H1 (cell line): Measurements from ENCODE around the gene ELP5. TPM values are rescaled to one million over a fixed set of nuclear protein-coding genes. Genes with fewer than 3 reads are reported as not detected.

Experiments
- CTCF ChIA-PET: fragments of 300-600 bp; sonication (Branson Sonifier 250); formaldehyde crosslinking; loops from one replicate; lab custom pipeline; 2021; ENCODE audit not compliant: partially characterized antibody; lab: Charles Lee
- POLR2A ChIA-PET: fragments of 300-600 bp; sonication (Branson Sonifier 250); formaldehyde crosslinking; loops from one replicate; lab custom pipeline; 2021; ENCODE audit warnings: inconsistent platforms; ENCODE audit not compliant: partially characterized antibody; lab: Charles Lee
- DNase-seq, 2 experiments: peaks; one replicate each; pipeline versions ENCODE4 v3.0.0 to v3.0.0-alpha.2; 2010 to 2022; ENCODE audit warnings: low spot score in 2 of 2, low read depth in 1 of 2, mixed read lengths in 1 of 2
- FAIRE-seq: peaks from 2 replicates; lab custom pipeline; 2011; peaks lifted over from hg19 to GRCh38; lab: Jason Lieb, UNC
- H2AFZ ChIP-seq: 2 replicates; pipeline ENCODE4 v1.8.1; 2012; ENCODE audit warnings: low read length, inconsistent platforms
- H2AK5ac ChIP-seq: 2 replicates; pipeline ENCODE4 v1.6.1; 2013; ENCODE audit warnings: low read depth, low read length
- H2BK120ac ChIP-seq: replicated peaks from 2 replicates; pipeline ENCODE3; 2013; ENCODE audit warnings: low read depth, low read length, inconsistent platforms
- H2BK12ac ChIP-seq: 2 replicates; pipeline ENCODE4 v1.6.1; 2013; ENCODE audit warnings: low read depth, low read length
- H2BK15ac ChIP-seq: 2 replicates; pipeline ENCODE4 v1.6.1; 2013; ENCODE audit warnings: low read length
- H2BK20ac ChIP-seq: 2 replicates; pipeline ENCODE4 v1.6.1; 2013; ENCODE audit warnings: low read length
- H2BK5ac ChIP-seq: 2 replicates; pipeline ENCODE4 v1.6.1; 2013; ENCODE audit warnings: low read depth, low read length
- H3K14ac ChIP-seq: 2 replicates; pipeline ENCODE4 v1.6.1; 2013; ENCODE audit warnings: inconsistent platforms; ENCODE audit not compliant: insufficient read length
- H3K18ac ChIP-seq: 2 replicates; pipeline ENCODE4 v1.6.1; 2013; ENCODE audit warnings: low read length; ENCODE audit errors: extremely low read depth
- H3K23ac ChIP-seq: 2 replicates; pipeline ENCODE4 v1.6.1; 2013; ENCODE audit warnings: inconsistent platforms; ENCODE audit not compliant: insufficient read length
- H3K23me2 ChIP-seq: 2 replicates; pipeline ENCODE4 v1.6.1; 2013; ENCODE audit warnings: low read depth, low read length
- H3K27ac ChIP-seq: 2 replicates; pipeline ENCODE4 v1.6.1; 2011; ENCODE audit warnings: low read depth, low read length, inconsistent platforms
- H3K27me3 ChIP-seq, 4 experiments: replicated peaks in 1 of 4; 1 replicate in 1 of 4; 2 replicates in 3 of 4; pipeline versions ENCODE4 v1.6.1 to v1.8.1; 2011 to 2013; ENCODE audit warnings: low read length in 3 of 4, mild to moderate bottlenecking in 3 of 4, inconsistent platforms in 2 of 4, mixed read lengths in 2 of 4, moderate library complexity in 1 of 4; ENCODE audit not compliant: control insufficient read depth in 3 of 4, insufficient read depth in 3 of 4; ENCODE audit errors: extremely low read depth in 1 of 4
- H3K36me3 ChIP-seq, 4 experiments: 2 replicates each; pipeline versions ENCODE4 v1.6.1 to v1.8.1; 2011 to 2013; ENCODE audit warnings: mild to moderate bottlenecking in 4 of 4, low read length in 3 of 4, moderate library complexity in 2 of 4, control low read depth in 1 of 4, inconsistent platforms in 1 of 4; ENCODE audit not compliant: insufficient read depth in 4 of 4, control insufficient read depth in 2 of 4
- H3K4ac ChIP-seq: replicated peaks from 2 replicates; pipeline ENCODE3; 2013; ENCODE audit warnings: low read length, low read depth, mixed read lengths, inconsistent platforms; ENCODE audit not compliant: insufficient read length
- H3K4me1 ChIP-seq, 4 experiments: replicated peaks in 1 of 4; 1 replicate in 1 of 4; 2 replicates in 3 of 4; pipeline versions ENCODE4 v1.6.1 to v1.8.1; 2011 to 2013; ENCODE audit warnings: low read length in 3 of 4, inconsistent platforms in 2 of 4, mixed read lengths in 1 of 4; ENCODE audit not compliant: insufficient read depth in 4 of 4, control insufficient read depth in 3 of 4
- H3K4me2 ChIP-seq, 2 experiments: 2 replicates each; pipeline versions ENCODE4 v1.6.1 to v1.8.1; 2011 to 2013; ENCODE audit warnings: low read depth in 2 of 2, low read length in 2 of 2, control low read depth in 1 of 2, inconsistent platforms in 1 of 2, mild to moderate bottlenecking in 1 of 2; ENCODE audit not compliant: insufficient read depth in 1 of 2
- H3K4me3 ChIP-seq, 4 experiments: fragments of 200-600, 300-600 bp in 1 of 4; sonication (generic), shearing (Covaris generic), sonication (Bioruptor Twin) in 1 of 4; 2 replicates each; pipeline versions ENCODE4 v1.5.1 to v1.8.1; 2011 to 2016; ENCODE audit warnings: low read length in 4 of 4, low read depth in 3 of 4, control low read depth in 2 of 4, inconsistent platforms in 2 of 4, mild to moderate bottlenecking in 2 of 4, mixed read lengths in 1 of 4, moderate library complexity in 1 of 4; ENCODE audit not compliant: insufficient read depth in 2 of 4; ENCODE audit errors: extremely low read depth in 1 of 4
- H3K56ac ChIP-seq: replicated peaks from 2 replicates; pipeline ENCODE3; 2013; ENCODE audit warnings: low read depth, mild to moderate bottlenecking, mixed read lengths, low read length, inconsistent platforms; ENCODE audit not compliant: insufficient read length
- H3K79me1 ChIP-seq: 2 replicates; pipeline ENCODE4 v1.6.1; 2013; ENCODE audit warnings: low read depth, low read length, control low read depth
- H3K79me2 ChIP-seq, 2 experiments: 2 replicates each; pipeline versions ENCODE4 v1.6.1 to v1.8.1; 2012 to 2013; ENCODE audit warnings: low read length in 2 of 2, mild to moderate bottlenecking in 2 of 2, inconsistent platforms in 1 of 2; ENCODE audit not compliant: insufficient read depth in 2 of 2, control insufficient read depth in 1 of 2
- H3K9ac ChIP-seq, 4 experiments: replicated peaks in 1 of 4; 1 replicate in 1 of 4; 2 replicates in 3 of 4; pipeline versions ENCODE4 v1.6.1 to v1.8.1; 2011 to 2013; ENCODE audit warnings: low read depth in 3 of 4, low read length in 3 of 4, control low read depth in 2 of 4, mild to moderate bottlenecking in 2 of 4, moderate library complexity in 2 of 4, inconsistent platforms in 1 of 4; ENCODE audit errors: extremely low read depth in 1 of 4
- H3K9me3 ChIP-seq, 2 experiments: 2 replicates each; pipeline versions ENCODE4 v1.6.1 to v1.8.1; 2012 to 2013; ENCODE audit warnings: mild to moderate bottlenecking in 2 of 2, moderate library complexity in 2 of 2, control low read depth in 1 of 2, inconsistent platforms in 1 of 2, low read depth in 1 of 2, low read length in 1 of 2, mixed read lengths in 1 of 2; ENCODE audit not compliant: insufficient read depth in 2 of 2
- H4K20me1 ChIP-seq, 2 experiments: replicated peaks in 1 of 2; 2 replicates each; pipeline versions ENCODE3 to v1.8.1; 2011 to 2013; ENCODE audit warnings: inconsistent platforms in 2 of 2, low read length in 2 of 2, mild to moderate bottlenecking in 1 of 2; ENCODE audit not compliant: insufficient read depth in 2 of 2, control insufficient read depth in 1 of 2
- H4K5ac ChIP-seq: 2 replicates; pipeline ENCODE4 v1.6.1; 2013; ENCODE audit warnings: low read length, low read depth, mixed read lengths, inconsistent platforms; ENCODE audit not compliant: insufficient read length
- H4K8ac ChIP-seq: 2 replicates; pipeline ENCODE4 v1.8.0; 2013; ENCODE audit warnings: mild to moderate bottlenecking, moderate library complexity, low read length, inconsistent platforms; ENCODE audit not compliant: insufficient read depth; ENCODE audit errors: extremely low read depth
- H4K91ac ChIP-seq: replicated peaks from 2 replicates; pipeline ENCODE3; 2013; ENCODE audit warnings: low read length, mixed read lengths, inconsistent platforms; ENCODE audit not compliant: insufficient read length
- RBBP5 ChIP-seq: IDR thresholded peaks from 2 replicates; pipeline ENCODE4 v1.7.1; 2012; ENCODE audit warnings: low read depth, mild to moderate bottlenecking, inconsistent platforms, low read length, moderate library complexity, borderline replicate concordance
- SP1 ChIP-seq: IDR thresholded peaks from 2 replicates; pipeline ENCODE4 v1.6.1; 2011; ENCODE audit warnings: low read depth, low read length
- WGBS, 2 experiments: shearing (Covaris generic) in 1 of 2; methylation state at CpG; one replicate each; pipeline versions ENCODE4 v1.1.6 to v1.1.7; 2013 to 2015; ENCODE audit warnings: low lambda C conversion rate in 2 of 2, mixed read lengths in 2 of 2, inconsistent platforms in 1 of 2, low coverage in 1 of 2, missing lambda C conversion rate in 1 of 2; ENCODE audit not compliant: insufficient replicate concordance in 2 of 2, insufficient coverage in 1 of 2, insufficient read length in 1 of 2; ENCODE audit errors: extremely low coverage in 1 of 2, missing lambda C conversion rate in 1 of 2; 5-methylcytosine and 5-hydroxymethylcytosine counted together
- polyA plus RNA-seq, 7 experiments: library from polyadenylated mRNA; depleted of rRNA in 3 of 7; stranded (reverse) in 5 of 7; unstranded in 2 of 7; fragments of >200 nt in 5 of 7; fragments of 200-250 nt in 2 of 7; gene quantifications; 1 replicate in 5 of 7; 2 replicates in 1 of 7; 4 replicates in 1 of 7; pipeline versions ENCODE4 v1.2.1 to v1.2.3, GENCODE V29; 2011 to 2013; ENCODE audit warnings: missing spikeins in 2 of 7, mixed read lengths in 2 of 7
- total RNA-seq: library from RNA; stranded (reverse); fragmentation: NEBNext Ultra II Directional; extraction: Animal tissue kit (Norgen Biotek cat#: 25700); gene quantifications from 2 replicates; pipeline ENCODE4 v1.2.1, GENCODE V29; 2021

The ELP5 gene
- total and polyA plus RNA-seq, 2 of the 8 experiments (the other 6 are each of a cell fraction or from before 2014, with no cell fraction given): 75.4 to 107 TPM

- H2BK12ac ChIP-seq: 0 out of 2 replicates have a peak overlapping the region, but pooled peaks have one; percentile 2
- H3K4me2 ChIP-seq: peak overlapping the region; percentile 73 to 80
- H3K56ac ChIP-seq: no peak overlapping the region
- H3K18ac ChIP-seq: peak overlapping the region; percentile 80
- no peak overlapping the region for H4K8ac ChIP-seq
- H3K9me3 ChIP-seq: no peaks in the 10 kb centered on the region
- peaks cover 23% of the 10 kb centered on the region; the same call in 1 of the 2 replicates for H3K23me2 ChIP-seq
- H4K20me1 ChIP-seq: peaks cover 10 to 25% of the 10 kb centered on the region in 2 experiments
- no peak overlapping the region for H3K27ac ChIP-seq
- no peak overlapping the region for H2BK120ac ChIP-seq
- H2BK15ac ChIP-seq: no peak overlapping the region
- FAIRE-seq (no peak), DNase-seq (no peak)
- peak overlapping the region; percentile 38 for H3K4ac ChIP-seq
- 0 out of 7 replicates have a peak overlapping the region, but pooled peaks of 1 of the 4 experiments have one; percentile 81 for H3K9ac ChIP-seq
- peaks cover 0 to 10% of the 10 kb centered on the region in 2 experiments; a peak in 1 of 4 replicates for H3K79me2 ChIP-seq
- no peak overlapping the region for H2BK5ac ChIP-seq
- 34% methylated on average over 12 of the region's 12 CpGs; no CpG with 5 or more reads in 1 of the 2 experiments for WGBS, 2 experiments
- ChIA-PET CTCF (interaction anchor here (0.6 to 4.3 kb wide), 9 partner anchors 12 to 376 kb away, joined by 3 to 46 read pairs (median 3); partner anchors contain the start of genes DVL2 and PHF23), POLR2A (interaction anchor here (0.7 to 10.7 kb wide), 15 partner anchors 8 to 125 kb away, joined by 3 to 386 read pairs (median 8); partner anchors contain the start of genes CLDN7, CTDNEP1, DVL2 and ELP5)
- H3K36me3 ChIP-seq: peaks cover 15 to 27% (median 22%) of the 10 kb centered on the region in 4 experiments; a peak in 7 of 8 replicates
- peak overlapping the region; percentile 76 to 93 (median 86) for H3K4me3 ChIP-seq
- H3K23ac ChIP-seq: no peak overlapping the region
- peak overlapping the region; percentile 51 for H4K91ac ChIP-seq
- H4K5ac ChIP-seq: peak overlapping the region; percentile 50
- no peak overlapping the region for H3K14ac ChIP-seq
- no peak overlapping the region for H2AFZ ChIP-seq
- H2AK5ac ChIP-seq: 0 out of 2 replicates have a peak overlapping the region, but pooled peaks have one; percentile 2
- H3K4me1 ChIP-seq: peaks cover 6 to 36% (median 20%) of the 10 kb centered on the region in 4 experiments
- no peaks in the 10 kb centered on the region; the same call in 1 of the 2 replicates for H3K79me1 ChIP-seq
- 0 out of 2 replicates have a peak overlapping the region, but pooled peaks have one; percentile 27 for H2BK20ac ChIP-seq
- H3K27me3 ChIP-seq: no peaks in the 10 kb centered on the region
- 0 out of 2 replicates have a peak, but pooled peaks have one; percentile 20 for TF ChIP-seq SP1
- no peak for TF ChIP-seq RBBP5
Measured at GRCh38 chr17:7219229-7219811, 32.7 kb upstream of the ELP5 start.
